Trophoblast cell (in vitro differentiated cells and primary cell): ENCODE results near the gene HNF1B. TPM values are rescaled to one million over a fixed set of nuclear protein-coding genes. Genes with fewer than 3 reads are reported as not detected.

Source experiments
- DNase-seq, 2 donors: peaks; one replicate each; pipeline ENCODE4 v3.0.0-alpha.2; 2016
- H2AFZ ChIP-seq: 2 replicates; pipeline ENCODE4 v1.6.1; 2013; ENCODE audit warnings: low read length, moderate library complexity, mild to moderate bottlenecking; ENCODE audit not compliant: insufficient read depth, poor library complexity
- H2AK5ac ChIP-seq: 2 replicates; pipeline ENCODE4 v1.6.1; 2013; ENCODE audit warnings: mild to moderate bottlenecking, low read length
- H2BK120ac ChIP-seq: 2 replicates; pipeline ENCODE4 v1.6.1; 2013; ENCODE audit warnings: low read length, mild to moderate bottlenecking, moderate library complexity; ENCODE audit not compliant: insufficient read depth, poor library complexity
- H2BK12ac ChIP-seq: 2 replicates; pipeline ENCODE4 v1.6.1; 2013; ENCODE audit warnings: mild to moderate bottlenecking, low read length, moderate library complexity
- H2BK5ac ChIP-seq: 2 replicates; pipeline ENCODE4 v1.6.1; 2013; ENCODE audit warnings: low read length, low read depth, moderate library complexity, mild to moderate bottlenecking; ENCODE audit not compliant: poor library complexity
- H3K14ac ChIP-seq: 2 replicates; pipeline ENCODE4 v1.6.1; 2013; ENCODE audit warnings: mild to moderate bottlenecking, low read length
- H3K18ac ChIP-seq: 2 replicates; pipeline ENCODE4 v1.6.1; 2013; ENCODE audit warnings: mild to moderate bottlenecking, low read length
- H3K23ac ChIP-seq: 2 replicates; pipeline ENCODE4 v1.6.1; 2013; ENCODE audit warnings: low read length
- H3K27ac ChIP-seq: 2 replicates; pipeline ENCODE4 v1.5.1; 2013; ENCODE audit warnings: low read depth, mild to moderate bottlenecking, inconsistent platforms, low read length, moderate library complexity
- H3K27me3 ChIP-seq: 2 replicates; pipeline ENCODE4 v1.6.1; 2013; ENCODE audit warnings: inconsistent platforms, mild to moderate bottlenecking, low read length, moderate library complexity; ENCODE audit not compliant: insufficient read depth
- H3K36me3 ChIP-seq, 2 experiments: 1 replicate in 1 of 2; 2 replicates in 1 of 2; pipeline ENCODE4 v1.6.1; 2013; ENCODE audit warnings: low read length in 2 of 2, mild to moderate bottlenecking in 2 of 2, moderate library complexity in 1 of 2; ENCODE audit not compliant: insufficient read depth in 2 of 2, control insufficient read depth in 1 of 2
- H3K4ac ChIP-seq: 2 replicates; pipeline ENCODE4 v1.6.1; 2013; ENCODE audit warnings: low read depth, mild to moderate bottlenecking, low read length, moderate library complexity
- H3K4me1 ChIP-seq, 2 experiments: 1 replicate in 1 of 2; 2 replicates in 1 of 2; pipeline ENCODE4 v1.6.1; 2013; ENCODE audit warnings: low read length in 2 of 2, mild to moderate bottlenecking in 2 of 2, moderate library complexity in 1 of 2; ENCODE audit not compliant: insufficient read depth in 2 of 2, control insufficient read depth in 1 of 2
- H3K4me2 ChIP-seq: 2 replicates; pipeline ENCODE4 v1.6.1; 2013; ENCODE audit warnings: inconsistent platforms, mild to moderate bottlenecking, low read length, moderate library complexity
- H3K4me3 ChIP-seq: 2 replicates; pipeline ENCODE4 v1.5.1; 2013; ENCODE audit warnings: mild to moderate bottlenecking, low read depth, low read length, inconsistent platforms
- H3K79me1 ChIP-seq: one replicate; pipeline ENCODE4 v1.6.1; 2013; ENCODE audit warnings: low read length
- H3K79me2 ChIP-seq: 2 replicates; pipeline ENCODE4 v1.6.1; 2013; ENCODE audit warnings: low read length, mild to moderate bottlenecking; ENCODE audit not compliant: control insufficient read depth, insufficient read depth, poor library complexity
- H3K9ac ChIP-seq: 2 replicates; pipeline ENCODE4 v1.6.1; 2013; ENCODE audit warnings: mild to moderate bottlenecking, low read length
- H3K9me3 ChIP-seq: 2 replicates; pipeline ENCODE4 v1.6.1; 2013; ENCODE audit warnings: low read depth, mild to moderate bottlenecking, control low read depth, inconsistent platforms, low read length; ENCODE audit not compliant: insufficient read depth
- H4K12ac ChIP-seq: 2 replicates; pipeline ENCODE4 v1.6.1; 2013; ENCODE audit warnings: low read depth, mild to moderate bottlenecking, low read length, moderate library complexity
- H4K8ac ChIP-seq: 2 replicates; pipeline ENCODE4 v1.6.1; 2013; ENCODE audit warnings: low read depth, mild to moderate bottlenecking, low read length, moderate library complexity
- H4K91ac ChIP-seq: one replicate; pipeline ENCODE4 v1.6.1; 2013; ENCODE audit warnings: low read depth, mild to moderate bottlenecking, low read length, moderate library complexity
- whole genome bisulfite sequencing: extraction: QIAGEN DNeasy Blood & Tissue Kit; methylation state at CpG from one replicate; pipeline ENCODE4 v1.1.7; 2013; ENCODE audit warnings: missing lambda C conversion rate; ENCODE audit not compliant: insufficient read length, insufficient coverage; ENCODE audit errors: extremely low coverage; 5-methylcytosine and 5-hydroxymethylcytosine counted together
- polyA plus RNA-seq: library from polyadenylated mRNA; stranded (reverse); fragments of 200-250 nt; gene quantifications from 2 replicates; pipeline ENCODE4 v1.2.3, GENCODE V29; 2013

Gene HNF1B
- polyA plus RNA-seq: 0.03 TPM in 1 of 2 replicates, not detected in the other

GRCh38 chr17:37744961-37745800, at the start of gene HNF1B:
Gene HNF1B, minus strand, starts transcription at chr17:37745059. Its CDS starts 175 bp downstream, at chr17:37744884.
- no CpG with 5 or more reads among the region's 35 CpGs for WGBS
- Histone ChIP-seq H2AK5ac (no peak within 1 kb of the TSS), H3K79me1 (no peaks in the 10 kb centered on the region), H3K27me3 (peaks cover 57% of the 10 kb centered on the region), H4K12ac (peak within 1 kb of the TSS; percentile 44), H2BK120ac (no peak within 1 kb of the TSS), H3K36me3 (no peaks in the 10 kb centered on the region), H3K27ac (no peak within 1 kb of the TSS), H3K4me1 (peaks cover 9 to 18% of the 10 kb centered on the region in 2 experiments), H3K4me3 (no peak within 1 kb of the TSS), H2AFZ (no peak within 1 kb of the TSS), H2BK5ac (no peak within 1 kb of the TSS), H3K9me3 (no peaks in the 10 kb centered on the region), H3K9ac (no peak within 1 kb of the TSS), H3K14ac (no peak within 1 kb of the TSS), H3K23ac (no peak within 1 kb of the TSS), H3K4me2 (peak within 1 kb of the TSS; percentile 46), H3K18ac (no peak within 1 kb of the TSS), H3K4ac (no peak within 1 kb of the TSS), H4K91ac (no peak within 1 kb of the TSS), H2BK12ac (no peak within 1 kb of the TSS), H3K79me2 (no peaks in the 10 kb centered on the region), H4K8ac (no peak within 1 kb of the TSS)
- no peak for DNase-seq

GRCh38 chr17:37792787-37793186, 47.9 kb upstream of the HNF1B start:
- Histone ChIP-seq H3K18ac (no peak overlapping the region), H3K4ac (no peak overlapping the region), H4K12ac (no peak overlapping the region), H3K9ac (no peak overlapping the region), H2BK5ac (no peak overlapping the region), H3K14ac (no peak overlapping the region), H3K23ac (no peak overlapping the region), H3K27me3 (no peaks in the 10 kb centered on the region), H3K4me1 (peaks cover 3 to 15% of the 10 kb centered on the region in 2 experiments), H4K91ac (no peak overlapping the region), H2BK12ac (no peak overlapping the region), H3K9me3 (no peaks in the 10 kb centered on the region), H2BK120ac (no peak overlapping the region), H4K8ac (no peak overlapping the region), H3K27ac (no peak overlapping the region), H3K79me2 (no peaks in the 10 kb centered on the region), H3K36me3 (no peaks in the 10 kb centered on the region), H3K79me1 (no peaks in the 10 kb centered on the region), H2AFZ (no peak overlapping the region), H2AK5ac (no peak overlapping the region), H3K4me2 (no peak overlapping the region), H3K4me3 (no peak overlapping the region)
- no peak for DNase-seq
- WGBS: no CpG with 5 or more reads among the region's 2 CpGs

GRCh38 chr17:37791447-37792399, 46.9 kb upstream of the HNF1B start:
- Histone ChIP-seq H3K23ac (no peak overlapping the region), H4K91ac (no peak overlapping the region), H3K79me1 (no peaks in the 10 kb centered on the region), H3K27me3 (no peaks in the 10 kb centered on the region), H2BK12ac (no peak overlapping the region), H3K18ac (no peak overlapping the region), H4K8ac (no peak overlapping the region), H3K4me1 (peaks cover 3 to 15% of the 10 kb centered on the region in 2 experiments), H3K4ac (no peak overlapping the region), H3K27ac (no peak overlapping the region), H2AFZ (no peak overlapping the region), H3K9ac (no peak overlapping the region), H2BK120ac (no peak overlapping the region), H4K12ac (no peak overlapping the region), H3K4me3 (no peak overlapping the region), H3K9me3 (no peaks in the 10 kb centered on the region), H3K4me2 (no peak overlapping the region), H2BK5ac (no peak overlapping the region), H3K36me3 (no peaks in the 10 kb centered on the region), H2AK5ac (no peak overlapping the region), H3K79me2 (no peaks in the 10 kb centered on the region), H3K14ac (no peak overlapping the region)
- peak in 1 of 2 donors; percentile 37 for DNase-seq
- WGBS: no CpG with 5 or more reads among the region's 19 CpGs

GRCh38 chr17:37789771-37790541, 45.1 kb upstream of the HNF1B start:
- Histone ChIP-seq H2BK5ac (no peak overlapping the region), H2BK120ac (no peak overlapping the region), H3K9ac (no peak overlapping the region), H3K79me2 (no peaks in the 10 kb centered on the region), H3K18ac (no peak overlapping the region), H4K91ac (no peak overlapping the region), H3K4ac (no peak overlapping the region), H3K4me2 (no peak overlapping the region), H3K23ac (no peak overlapping the region), H3K4me1 (peaks cover 0 to 8% of the 10 kb centered on the region in 2 experiments), H3K14ac (no peak overlapping the region), H4K12ac (no peak overlapping the region), H3K27me3 (no peaks in the 10 kb centered on the region), H2AK5ac (no peak overlapping the region), H3K36me3 (no peaks in the 10 kb centered on the region), H3K79me1 (no peaks in the 10 kb centered on the region), H2BK12ac (no peak overlapping the region), H2AFZ (no peak overlapping the region), H4K8ac (no peak overlapping the region), H3K9me3 (no peaks in the 10 kb centered on the region), H3K4me3 (no peak overlapping the region), H3K27ac (no peak overlapping the region)
- WGBS: no CpG with 5 or more reads among the region's 9 CpGs
- no peak for DNase-seq
